Measurements from ENCODE around the gene NIN. TPM values are rescaled to one million over a fixed set of nuclear protein-coding genes. Genes with fewer than 3 reads are reported as not detected.
"Not testable (repeated sequence)": the region's sequence is repeated elsewhere in the genome, so short reads cannot be mapped to it uniquely, and the experiment has no call there.

NIN gene
- total and polyA plus RNA-seq, 2 of the 4 experiments (the other 2 are of a cell fraction) = 15.2 to 98.4 TPM

- ChIA-PET POLR2A (ENCODE audit: unreplicated experiment) (no interaction called here), CTCF (no interaction called here)
- Histone ChIP-seq H3K4me1 (ENCODE audit: control insufficient read depth, insufficient read depth, low read length) (peaks cover 4% of the 10 kb centered on the region), H2BK15ac (ENCODE audit: low read depth, low read length) (no peak overlapping the region), H4K91ac (ENCODE audit: insufficient read depth, low read depth, low read length) (no peak overlapping the region), H3K4me2 (ENCODE audit: low read depth, low read length) (no peak overlapping the region; the same call in 1 of the 2 replicates), H3K14ac (replicated peaks; ENCODE audit: low read depth, low read length) (peak overlapping the region; percentile 6; the same call in 1 of the 2 replicates), H2BK120ac (ENCODE audit: low read depth, low read length) (no peak overlapping the region), H3K9ac (ENCODE audit: low read depth, low read length) (no peak overlapping the region), H2AK5ac (ENCODE audit: low read depth, low read length) (no peak overlapping the region), H3K4ac (ENCODE audit: low read depth, low read length) (no peak overlapping the region), H4K5ac (ENCODE audit: low read depth, low read length) (no peak overlapping the region), H4K8ac (ENCODE audit: low read depth in 2 of 2, low read length in 2 of 2) (no peak overlapping the region), H3K23ac (ENCODE audit: low read depth, low read length) (no peak overlapping the region), H3K4me3 (ENCODE audit: insufficient read depth, low read depth, low read length) (no peak overlapping the region), H3K18ac (ENCODE audit: low read depth, low read length) (no peak overlapping the region), H2BK5ac (ENCODE audit: low read depth, low read length, poor library complexity, severe bottlenecking) (no peak overlapping the region), H3K9me3 (ENCODE audit: control insufficient read depth, insufficient read depth, low read length) (no peaks in the 10 kb centered on the region), H3K56ac (ENCODE audit: extremely low read depth, insufficient read depth, low read length) (no peak overlapping the region), H2BK20ac (ENCODE audit: low read depth, low read length) (no peak overlapping the region; the same call in 1 of the 2 replicates), H4K20me1 (ENCODE audit: insufficient read depth, low read length) (peaks cover 25% of the 10 kb centered on the region), H3K27ac (ENCODE audit: insufficient read depth, low read length) (no peak overlapping the region), H3K9me1 (ENCODE audit: insufficient read depth, low read length) (peaks cover 5% of the 10 kb centered on the region), H3K36me3 (ENCODE audit: control insufficient read depth, insufficient read depth, low read length) (peaks cover 2% of the 10 kb centered on the region), H3K79me1 (ENCODE audit: low read depth in 1 of 2, low read length in 2 of 2) (peaks cover 41 to 65% of the 10 kb centered on the region in 2 experiments), H2AK9ac (replicated peaks; ENCODE audit: low read depth, low read length, poor library complexity) (no peak overlapping the region), H2AFZ (replicated peaks; ENCODE audit: low read length, poor library complexity) (no peak overlapping the region), H3K27me3 (ENCODE audit: control insufficient read depth, insufficient read depth, low read length) (no peaks in the 10 kb centered on the region)
- BruUV-seq (replicated peaks) = no TSS peak
- no peak for TF ChIP-seq NFE2L2 (IDR thresholded peaks at IDR 0.05; ENCODE audit: low read depth, low read length)
- TF ChIP-seq FOS (IDR thresholded peaks at IDR 0.05; ENCODE audit: low read depth, low read length) = peak; percentile 8; the same call in 1 of the 2 replicates
- TF ChIP-seq BHLHE40 (IDR thresholded peaks at IDR 0.05; ENCODE audit: low read depth, low read length) = no peak
- no peak for TF ChIP-seq POLR2A (IDR thresholded peaks at IDR 0.05; ENCODE audit: low read depth, low read length)
- intact Hi-C loops (cut with micrococcal nuclease) (no loop called here), in situ Hi-C loops (cut with MboI; ENCODE audit: low sequenced_read_pairs) (no loop called here), dilution Hi-C loops (cut with HindIII; ENCODE audit: low sequenced_read_pairs, unreplicated experiment) (no loop called here)
- ATAC-seq (ENCODE audit: low read depth) (peak; percentile 40; the same call in 1 of the 2 replicates), DNase-seq (peak; percentile 70)
- WGBS, 2 experiments (ENCODE audit: extremely low coverage in 2 of 2, insufficient read length in 1 of 2) = no CpG with 5 or more reads among the region's 6 CpGs
These were observed 14.4 kb downstream of the NIN start for GRCh38 chr14:50816395-50817047.

- H3K18ac ChIP-seq (ENCODE audit: low read depth, low read length); H3K9me1 ChIP-seq (ENCODE audit: insufficient read depth, low read length); intact Hi-C loops (cut with micrococcal nuclease); H2BK120ac ChIP-seq (ENCODE audit: low read depth, low read length); H3K9me3 ChIP-seq (ENCODE audit: control insufficient read depth, insufficient read depth, low read length); H2BK5ac ChIP-seq (ENCODE audit: low read depth, low read length, poor library complexity, severe bottlenecking); H3K14ac ChIP-seq (replicated peaks; ENCODE audit: low read depth, low read length); H2AK9ac ChIP-seq (replicated peaks; ENCODE audit: low read depth, low read length, poor library complexity); H4K5ac ChIP-seq (ENCODE audit: low read depth, low read length); H3K4ac ChIP-seq (ENCODE audit: low read depth, low read length); H2BK15ac ChIP-seq (ENCODE audit: low read depth, low read length); H3K27me3 ChIP-seq (ENCODE audit: control insufficient read depth, insufficient read depth, low read length); H3K4me1 ChIP-seq (ENCODE audit: control insufficient read depth, insufficient read depth, low read length); H3K9ac ChIP-seq (ENCODE audit: low read depth, low read length); H2AK5ac ChIP-seq (ENCODE audit: low read depth, low read length); dilution Hi-C loops (cut with HindIII; ENCODE audit: low sequenced_read_pairs, unreplicated experiment); H2BK20ac ChIP-seq (ENCODE audit: low read depth, low read length); H4K8ac ChIP-seq (ENCODE audit: low read depth in 2 of 2, low read length in 2 of 2); H3K23ac ChIP-seq (ENCODE audit: low read depth, low read length); H3K27ac ChIP-seq (ENCODE audit: insufficient read depth, low read length); H3K56ac ChIP-seq (ENCODE audit: extremely low read depth, insufficient read depth, low read length); H3K4me3 ChIP-seq (ENCODE audit: insufficient read depth, low read depth, low read length); H2AFZ ChIP-seq (replicated peaks; ENCODE audit: low read length, poor library complexity); DNase-seq; in situ Hi-C loops (cut with MboI; ENCODE audit: low sequenced_read_pairs); ATAC-seq (ENCODE audit: low read depth); CTCF ChIA-PET; BruUV-seq (replicated peaks); POLR2A ChIA-PET (ENCODE audit: unreplicated experiment); H4K91ac ChIP-seq (ENCODE audit: insufficient read depth, low read depth, low read length); H3K36me3 ChIP-seq (ENCODE audit: control insufficient read depth, insufficient read depth, low read length); H3K4me2 ChIP-seq (ENCODE audit: low read depth, low read length): not testable (repeated sequence)
- Histone ChIP-seq H3K79me1 (ENCODE audit: low read depth in 1 of 2, low read length in 2 of 2) (peaks cover 38 to 55% of the 10 kb centered on the region in 2 experiments), H4K20me1 (ENCODE audit: insufficient read depth, low read length) (peaks cover 18% of the 10 kb centered on the region; the same call in 1 of the 2 replicates)
- 93% methylated on average over 3 of the region's 5 CpGs; no CpG with 5 or more reads in 1 of the 2 experiments for WGBS, 2 experiments (ENCODE audit: extremely low coverage in 2 of 2, insufficient read length in 1 of 2)
These were observed 15.4 kb downstream of the NIN start for GRCh38 chr14:50815526-50815925.
